SIG-M5 treated with dmso at 0.1 percent for 504 hours (cell line): ENCODE data around the gene HRAS.

ENCODE experiments used
- DNase-seq: peaks from one replicate; lab custom pipeline; 2025; ENCODE audit not compliant: unreplicated experiment; lab: John Stamatoyannopoulos, UW

Gene HRAS

GRCh38 chr11:497565-498296 is 37.6 kb downstream of the HRAS start:
- DNase-seq: no peak

GRCh38 chr11:496834-497564 is 38.4 kb downstream of the HRAS start:
- DNase-seq: no peak

- no peak for DNase-seq
These were observed 39.8 kb downstream of the HRAS start for GRCh38 chr11:495537-495931.

GRCh38 chr11:494761-495536 is 40.4 kb downstream of the HRAS start:
- DNase-seq: no peak

- no peak for DNase-seq
These were observed 42.7 kb downstream of the HRAS start for GRCh38 chr11:492427-493226.

- no peak for DNase-seq
These were observed 44.0 kb downstream of the HRAS start for GRCh38 chr11:491358-491757.

- no peak for DNase-seq
These were observed 44.5 kb downstream of the HRAS start for GRCh38 chr11:490930-491260.

GRCh38 chr11:490186-490929 is 45.0 kb downstream of the HRAS start:
- DNase-seq: no peak

GRCh38 chr11:489610-490185 is 45.7 kb downstream of the HRAS start:
- no peak for DNase-seq

- DNase-seq: no peak
These were observed 46.4 kb downstream of the HRAS start for GRCh38 chr11:488992-489391.

GRCh38 chr11:488579-488978 is 46.8 kb downstream of the HRAS start:
- no peak for DNase-seq

GRCh38 chr11:488062-488461 is 47.3 kb downstream of the HRAS start:
- DNase-seq: no peak

GRCh38 chr11:487571-488021 is 47.8 kb downstream of the HRAS start:
- no peak for DNase-seq

GRCh38 chr11:486189-486588 is 49.2 kb downstream of the HRAS start:
- DNase-seq: no peak

- DNase-seq: no peak
These were observed 50.8 kb downstream of the HRAS start for GRCh38 chr11:484616-485015.
